GM18502 (cell line): ENCODE measurements around the gene MARVELD2.
"Not testable (repeated sequence)": the region's sequence is repeated elsewhere in the genome, so short reads cannot be mapped to it uniquely, and the experiment has no call there.

Experiments used
- ATAC-seq: cut with Tn5 transposase; IDR thresholded peaks from one replicate; pipeline ENCODE4 v1.9.1; 2021; ENCODE audit warnings: mild to moderate bottlenecking; ENCODE audit not compliant: unreplicated experiment, poor library complexity

Gene MARVELD2

DNA sequence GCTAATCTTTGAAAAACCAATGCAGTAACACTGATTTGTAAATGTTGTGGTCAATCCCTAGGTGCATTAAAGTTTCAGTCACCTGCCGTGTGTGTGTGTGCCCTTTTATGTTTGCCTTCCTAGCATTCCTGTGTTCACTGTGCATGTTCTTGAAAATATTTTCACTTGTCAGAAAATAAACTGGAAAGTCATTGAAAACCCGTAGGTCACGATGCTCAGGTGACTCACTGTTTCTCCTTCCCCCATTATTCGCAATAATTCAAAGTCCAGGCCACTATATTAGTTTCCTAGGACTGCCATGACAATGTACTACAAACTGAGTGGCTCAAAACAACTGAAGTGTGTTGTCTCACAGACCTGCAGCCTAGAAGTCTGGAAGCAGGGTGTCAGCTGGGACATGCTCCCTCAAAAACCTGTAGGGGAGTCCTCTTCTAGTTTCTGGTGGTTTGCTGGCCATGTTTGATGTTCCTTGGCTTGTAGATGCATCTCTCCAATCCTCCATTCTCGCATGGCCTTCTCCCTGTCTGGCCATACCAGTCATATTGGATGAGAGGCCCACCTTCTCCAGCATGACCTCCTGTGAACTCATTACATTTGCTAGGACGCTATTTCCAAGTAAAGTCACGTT is 29.3 kb downstream of the MARVELD2 start:
- ATAC-seq, result no peak

DNA sequence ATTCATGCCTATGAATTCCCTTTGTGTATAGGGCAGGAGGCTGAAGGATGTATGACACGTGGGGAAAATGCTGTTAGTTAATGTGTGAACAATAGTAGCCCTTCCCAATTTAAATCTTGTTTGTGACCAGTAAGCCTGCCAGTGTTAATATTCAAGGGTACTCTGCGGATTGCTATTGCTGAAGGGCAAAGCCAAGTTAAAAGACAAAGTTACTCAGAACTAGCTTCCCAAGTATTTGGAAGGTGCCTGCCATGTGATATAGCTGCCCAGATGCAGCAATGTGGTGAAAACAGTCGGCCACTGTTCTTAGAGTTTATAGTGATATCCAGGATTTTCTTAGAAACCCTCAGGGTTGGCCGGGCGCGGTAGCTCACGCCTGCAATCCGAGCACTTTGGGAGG is 34.6 kb downstream of the MARVELD2 start:
- ATAC-seq, result no peak

DNA sequence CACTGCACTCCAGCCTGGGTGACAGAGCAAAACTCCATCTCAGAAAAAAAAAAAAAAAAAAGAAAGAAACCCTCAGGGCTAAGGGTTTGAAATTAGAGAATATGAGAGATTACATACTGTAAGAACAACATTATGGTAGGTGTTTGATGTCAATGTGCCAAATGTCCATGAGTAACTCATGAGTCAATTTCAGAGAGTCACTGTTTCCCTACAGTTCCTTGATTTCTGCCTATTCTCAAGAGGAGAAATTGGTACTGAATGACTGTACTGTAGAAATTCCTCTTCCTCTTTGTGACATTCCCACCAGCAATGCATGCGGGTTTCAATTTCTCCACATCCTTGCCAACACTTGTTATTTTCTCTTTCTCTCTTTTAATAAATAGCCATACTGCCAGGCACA is 35.2 kb downstream of the MARVELD2 start:
- ATAC-seq, result no peak

- not testable (repeated sequence) for ATAC-seq
These were observed 35.6 kb downstream of the MARVELD2 start for GRCh38 chr5:69450527-69450926.

DNA sequence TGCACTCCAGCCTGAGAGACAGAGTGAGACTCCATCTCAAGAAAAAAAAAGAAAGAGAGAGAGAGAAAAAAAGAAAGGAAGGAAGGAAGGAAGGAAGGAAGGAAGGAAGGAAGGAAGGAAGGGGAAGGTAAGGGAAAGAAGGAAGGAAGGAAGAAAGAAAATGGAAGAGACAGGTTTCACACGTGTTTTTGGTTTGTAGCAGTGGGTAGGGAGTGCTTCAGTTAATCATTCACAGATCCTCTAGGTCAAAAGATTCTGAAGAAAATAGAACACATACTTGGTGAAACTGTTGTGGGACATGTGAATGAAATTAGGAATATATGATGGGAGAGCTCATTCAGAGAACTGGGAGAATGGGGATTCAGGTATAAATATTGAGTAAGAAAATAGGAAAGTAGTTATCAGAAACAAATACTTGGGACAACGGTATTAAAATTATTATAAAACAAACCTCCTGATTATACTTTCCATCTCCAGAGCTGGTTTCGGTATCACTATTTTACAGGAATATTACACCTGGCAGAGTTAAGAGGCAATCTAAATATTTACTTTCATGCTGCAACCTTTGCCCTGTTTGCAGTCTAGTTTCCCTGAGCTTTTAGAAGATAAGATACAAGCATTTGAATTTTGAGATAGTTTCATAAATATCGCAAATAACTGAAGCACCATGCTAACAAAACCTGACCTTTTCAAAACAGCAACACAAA is 37.2 kb downstream of the MARVELD2 start:
- no peak for ATAC-seq

DNA sequence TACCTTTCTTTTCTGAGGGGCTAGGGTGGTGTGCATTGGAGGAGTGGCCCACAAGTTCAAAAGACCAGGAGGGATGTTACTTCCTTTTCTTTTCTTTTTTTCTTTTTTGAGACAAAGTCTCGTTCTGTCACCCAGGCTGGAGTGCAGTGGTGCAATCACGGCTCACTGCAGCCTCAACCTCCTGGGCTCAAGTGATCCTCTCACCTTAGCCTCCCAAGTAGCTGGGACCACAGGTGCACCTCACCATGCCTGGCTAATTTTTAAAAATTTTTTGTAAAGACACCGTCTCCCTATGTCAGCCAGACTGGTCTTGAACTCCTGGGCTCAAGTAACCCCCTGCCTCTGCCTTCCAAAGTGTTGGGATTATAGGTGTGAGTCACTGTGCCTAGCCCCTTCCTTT is 38.6 kb downstream of the MARVELD2 start:
- ATAC-seq, result not testable (repeated sequence)

GRCh38 chr5:69454460-69455249 is 39.7 kb downstream of the MARVELD2 start:
- no peak for ATAC-seq

GRCh38 chr5:69455428-69455988 is 40.6 kb downstream of the MARVELD2 start:
- ATAC-seq, result not testable (repeated sequence)

DNA sequence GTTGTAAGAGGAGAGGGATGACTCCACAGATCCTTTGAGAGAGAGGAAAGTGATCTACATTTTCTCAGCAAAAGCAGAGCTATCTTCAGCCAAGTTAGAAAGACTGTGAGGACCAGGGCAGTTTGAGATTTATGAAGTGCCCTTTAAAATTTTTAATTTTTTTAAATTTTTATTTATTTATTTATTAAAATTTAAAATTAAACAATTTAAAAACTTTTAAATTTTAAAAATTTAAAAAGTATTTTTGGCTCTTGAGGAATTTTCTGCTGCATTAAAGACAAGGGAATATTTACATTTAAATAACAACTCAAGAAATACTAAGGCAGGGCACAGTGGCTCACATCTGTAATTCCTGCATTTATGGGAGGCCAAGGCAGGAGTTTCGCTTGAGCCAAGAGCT is 47.3 kb downstream of the MARVELD2 start:
- no peak for ATAC-seq

DNA sequence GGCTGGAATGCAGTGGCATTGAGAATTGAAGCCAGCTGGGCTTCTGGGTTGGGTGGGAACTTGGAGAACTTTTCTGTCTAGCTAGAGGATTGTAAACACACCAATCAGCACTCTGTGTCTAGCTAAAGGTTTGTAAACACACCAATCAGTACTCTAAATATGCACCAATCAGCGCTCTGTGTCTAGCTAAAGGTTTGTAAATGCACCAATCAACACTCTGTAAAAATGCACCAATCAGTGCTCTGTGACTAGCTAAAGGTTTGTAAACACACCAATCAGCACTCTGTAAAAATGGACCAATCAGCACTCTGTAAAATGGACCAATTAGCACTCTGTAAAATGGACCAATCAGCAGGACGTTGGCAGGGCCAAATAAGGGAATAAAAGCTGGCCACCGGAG is 51.5 kb downstream of the MARVELD2 start:
- ATAC-seq, result not testable (repeated sequence)

GRCh38 chr5:69467442-69468225 is 52.7 kb downstream of the MARVELD2 start:
- ATAC-seq, result peak; percentile 95

DNA sequence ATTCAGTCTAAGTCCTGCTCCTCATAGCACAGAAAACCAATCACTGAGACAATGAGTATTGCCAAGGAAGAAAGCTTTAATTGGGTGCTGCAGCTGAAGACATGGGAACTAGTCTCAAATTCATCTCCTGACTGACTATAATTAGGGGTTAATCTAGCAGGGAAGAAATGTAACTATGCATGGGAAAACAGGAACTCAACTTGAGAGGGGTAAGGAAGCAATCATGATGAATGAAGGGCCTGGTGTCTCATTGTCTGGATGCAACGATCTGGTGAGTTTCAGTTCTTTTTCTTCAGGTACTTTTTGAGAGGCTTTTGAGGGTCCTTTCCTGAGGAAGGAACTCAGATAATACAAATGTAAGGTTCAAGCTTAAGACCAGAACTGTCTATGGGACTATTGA is 53.7 kb downstream of the MARVELD2 start:
- no peak for ATAC-seq

GRCh38 chr5:69471516-69471915 is 56.6 kb downstream of the MARVELD2 start:
- not testable (repeated sequence) for ATAC-seq

- ATAC-seq, result not testable (repeated sequence)
These were observed 57.7 kb downstream of the MARVELD2 start for GRCh38 chr5:69472535-69473143.

- ATAC-seq, result no peak
These were observed 62.3 kb downstream of the MARVELD2 start for GRCh38 chr5:69477170-69477569.

GRCh38 chr5:69478296-69478695 is 63.4 kb downstream of the MARVELD2 start:
- ATAC-seq, result not testable (repeated sequence)

DNA sequence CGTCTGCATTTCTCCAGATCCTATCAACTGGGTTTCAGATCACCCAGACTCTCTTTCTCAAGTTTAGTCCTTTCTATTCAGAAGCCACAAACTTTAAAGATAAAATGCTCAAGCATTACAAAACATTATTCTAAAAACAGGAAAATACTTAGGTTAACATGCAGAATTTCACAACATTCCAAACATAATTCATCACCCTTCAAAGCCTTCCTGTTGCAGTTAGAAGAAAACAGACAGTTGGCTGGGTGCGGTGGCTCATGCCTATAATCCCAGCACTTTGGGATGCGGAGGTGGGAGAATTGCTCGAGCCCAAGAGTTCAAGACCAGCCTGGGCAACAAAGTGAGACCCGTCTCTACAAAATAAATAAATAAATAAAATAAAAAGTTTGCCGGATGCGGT is 70.0 kb downstream of the MARVELD2 start:
- no peak for ATAC-seq

GRCh38 chr5:69485471-69485870 is 70.6 kb downstream of the MARVELD2 start:
- no peak for ATAC-seq

DNA sequence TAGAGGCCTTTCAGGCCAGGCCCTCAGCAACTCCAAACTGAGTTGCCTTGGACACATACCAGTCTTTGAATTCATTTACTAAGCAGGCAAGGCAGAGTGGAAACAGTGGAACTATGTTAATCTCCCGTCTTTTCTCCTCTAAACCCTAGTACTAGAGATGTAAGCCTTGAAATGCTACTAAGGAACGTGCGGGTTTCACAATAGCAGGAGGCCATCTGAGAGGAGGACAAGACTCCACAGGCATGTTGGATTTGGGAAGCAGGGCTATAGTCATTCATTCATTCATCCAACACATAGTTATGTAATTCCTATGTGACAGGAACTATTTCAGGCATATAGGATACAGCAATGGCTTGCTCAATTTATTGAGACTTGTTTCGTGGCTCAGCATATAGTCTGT is 74.3 kb downstream of the MARVELD2 start:
- no peak for ATAC-seq

DNA sequence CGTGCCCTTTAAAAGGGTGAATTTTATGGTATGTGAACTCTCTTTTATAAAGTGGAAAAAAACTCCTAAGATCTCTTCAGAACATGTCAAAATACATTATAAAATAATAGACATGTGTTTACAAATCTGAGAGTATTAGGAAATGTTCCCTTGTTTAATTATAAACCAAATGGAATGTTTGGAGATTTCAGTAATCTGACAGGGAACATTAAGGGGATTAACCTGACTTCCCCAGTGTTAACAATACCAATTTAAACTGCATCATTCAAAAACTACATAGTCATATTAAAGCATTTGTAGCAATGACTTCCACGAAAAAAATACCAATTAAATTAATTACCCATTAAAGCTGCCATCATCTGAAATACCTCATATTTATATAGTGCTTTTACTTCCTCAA is 76.1 kb downstream of the MARVELD2 start:
- no peak for ATAC-seq
